ENCODE measurements around the gene TSBP1. TPM values are rescaled to one million over a fixed set of nuclear protein-coding genes. Genes with fewer than 3 reads are reported as not detected.
A peak's percentile ranks its signal among the peaks of the same experiment; 100 is the strongest.

The TSBP1 gene, protein sequence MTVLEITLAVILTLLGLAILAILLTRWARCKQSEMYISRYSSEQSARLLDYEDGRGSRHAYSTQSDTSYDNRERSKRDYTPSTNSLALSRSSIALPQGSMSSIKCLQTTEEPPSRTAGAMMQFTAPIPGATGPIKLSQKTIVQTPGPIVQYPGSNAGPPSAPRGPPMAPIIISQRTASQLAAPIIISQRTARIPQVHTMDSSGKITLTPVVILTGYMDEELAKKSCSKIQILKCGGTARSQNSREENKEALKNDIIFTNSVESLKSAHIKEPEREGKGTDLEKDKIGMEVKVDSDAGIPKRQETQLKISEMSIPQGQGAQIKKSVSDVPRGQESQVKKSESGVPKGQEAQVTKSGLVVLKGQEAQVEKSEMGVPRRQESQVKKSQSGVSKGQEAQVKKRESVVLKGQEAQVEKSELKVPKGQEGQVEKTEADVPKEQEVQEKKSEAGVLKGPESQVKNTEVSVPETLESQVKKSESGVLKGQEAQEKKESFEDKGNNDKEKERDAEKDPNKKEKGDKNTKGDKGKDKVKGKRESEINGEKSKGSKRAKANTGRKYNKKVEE
- total RNA-seq: not detected in 2 replicates

DNA sequence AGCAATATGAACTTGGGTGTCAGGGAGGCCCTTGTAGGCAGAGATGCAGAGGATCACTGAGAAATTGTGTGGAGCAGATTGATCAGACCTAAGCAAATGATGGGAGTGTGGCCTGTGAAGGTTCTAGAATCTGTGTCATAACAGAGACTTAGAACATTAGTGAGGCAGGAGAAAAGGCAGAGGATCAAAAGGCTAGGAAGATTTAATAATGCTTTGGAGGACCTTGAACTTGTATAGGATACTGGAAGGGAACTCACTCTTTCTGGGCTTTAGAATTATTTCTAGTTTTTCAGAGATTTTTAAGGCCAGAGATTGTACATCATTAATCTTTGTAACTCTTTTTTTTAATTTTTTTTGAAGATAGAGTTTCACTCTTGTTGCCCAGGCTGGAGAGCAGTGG, at the start of gene TSBP1:
Gene TSBP1 (minus strand): TSS at position 101 of the 400 bp plus-strand sequence. CDS start 197 bp downstream, outside the sequence.
- no peak within 1 kb of the TSS for H3K4me3 ChIP-seq (ENCODE audit: low read depth, low read length)
- TF ChIP-seq, protein P1, sequence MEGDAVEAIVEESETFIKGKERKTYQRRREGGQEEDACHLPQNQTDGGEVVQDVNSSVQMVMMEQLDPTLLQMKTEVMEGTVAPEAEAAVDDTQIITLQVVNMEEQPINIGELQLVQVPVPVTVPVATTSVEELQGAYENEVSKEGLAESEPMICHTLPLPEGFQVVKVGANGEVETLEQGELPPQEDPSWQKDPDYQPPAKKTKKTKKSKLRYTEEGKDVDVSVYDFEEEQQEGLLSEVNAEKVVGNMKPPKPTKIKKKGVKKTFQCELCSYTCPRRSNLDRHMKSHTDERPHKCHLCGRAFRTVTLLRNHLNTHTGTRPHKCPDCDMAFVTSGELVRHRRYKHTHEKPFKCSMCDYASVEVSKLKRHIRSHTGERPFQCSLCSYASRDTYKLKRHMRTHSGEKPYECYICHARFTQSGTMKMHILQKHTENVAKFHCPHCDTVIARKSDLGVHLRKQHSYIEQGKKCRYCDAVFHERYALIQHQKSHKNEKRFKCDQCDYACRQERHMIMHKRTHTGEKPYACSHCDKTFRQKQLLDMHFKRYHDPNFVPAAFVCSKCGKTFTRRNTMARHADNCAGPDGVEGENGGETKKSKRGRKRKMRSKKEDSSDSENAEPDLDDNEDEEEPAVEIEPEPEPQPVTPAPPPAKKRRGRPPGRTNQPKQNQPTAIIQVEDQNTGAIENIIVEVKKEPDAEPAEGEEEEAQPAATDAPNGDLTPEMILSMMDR (conservative IDR thresholded peaks at IDR 0.05; ENCODE audit: low read depth, low read length): no peak
- DNase-seq (ENCODE audit: low read depth): no peak

GRCh38 chr6:32416036-32416435, 44.3 kb upstream of the TSBP1 start:
- TF ChIP-seq, protein P1 (conservative IDR thresholded peaks at IDR 0.05; ENCODE audit: low read depth, low read length): no peak
- DNase-seq (ENCODE audit: low read depth): no peak
- H3K4me3 ChIP-seq (ENCODE audit: low read depth, low read length): no peak overlapping the region

DNA sequence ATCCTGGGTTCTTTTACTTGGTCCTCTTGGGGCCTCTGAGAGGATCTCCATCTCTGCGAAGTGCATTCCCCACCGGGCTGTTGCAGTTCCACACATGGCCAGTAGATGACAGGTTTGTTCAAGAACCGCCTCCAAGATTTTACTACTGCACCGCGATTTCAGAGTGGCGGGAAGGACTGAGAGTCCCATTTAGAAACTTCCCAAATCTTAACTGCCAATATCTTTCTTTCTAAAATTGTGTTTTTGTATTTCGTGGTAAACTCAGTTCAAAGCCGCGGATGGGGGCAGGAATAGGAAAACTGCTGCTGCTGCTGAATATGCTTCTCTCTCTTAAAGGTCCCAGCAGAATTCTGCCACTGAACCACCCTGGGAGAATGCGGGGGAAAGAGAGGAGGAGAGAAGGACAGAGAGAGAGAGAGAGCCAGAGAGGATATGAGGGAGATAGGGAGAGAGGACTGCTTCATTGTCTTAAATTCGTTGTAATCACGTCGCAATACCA, 43.9 kb upstream of the TSBP1 start:
- no peak overlapping the region for H3K4me3 ChIP-seq (ENCODE audit: low read depth, low read length)
- DNase-seq (ENCODE audit: low read depth): no peak
- TF ChIP-seq, protein P1 (conservative IDR thresholded peaks at IDR 0.05; ENCODE audit: low read depth, low read length): peak; percentile 99

DNA sequence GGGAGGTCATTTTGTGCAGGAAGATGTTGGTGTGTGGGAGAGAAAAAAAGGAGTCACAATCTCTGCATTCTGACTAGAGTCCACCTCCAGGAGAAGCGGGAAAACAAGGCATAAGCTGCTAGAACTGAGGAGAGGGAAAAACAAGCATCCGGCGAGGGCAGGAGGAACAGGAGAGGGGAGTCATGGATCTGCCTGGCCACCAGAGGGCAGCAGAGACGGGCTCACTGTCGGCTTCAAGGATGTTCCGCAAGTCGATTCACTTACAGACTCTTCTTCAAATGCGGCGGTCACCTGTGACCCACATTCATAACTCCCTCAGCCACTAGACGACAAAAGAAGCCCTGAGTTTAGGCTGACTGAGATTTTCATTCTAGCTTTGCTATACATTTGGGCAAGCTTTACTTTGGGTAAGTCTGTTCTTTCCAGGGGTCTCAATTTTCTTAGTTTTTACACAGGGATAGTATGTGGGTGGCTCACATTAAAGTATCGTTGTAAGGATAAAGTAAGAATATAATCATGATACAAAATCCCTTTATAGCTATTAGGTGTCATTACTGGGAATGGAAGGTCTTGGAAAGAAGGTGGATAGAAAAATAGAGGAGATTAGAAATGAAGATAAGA, 41.8 kb upstream of the TSBP1 start:
- no peak overlapping the region for H3K4me3 ChIP-seq (ENCODE audit: low read depth, low read length)
- TF ChIP-seq, protein P1 (conservative IDR thresholded peaks at IDR 0.05; ENCODE audit: low read depth, low read length): peak; percentile 91

GRCh38 chr6:32411566-32412327, 40.0 kb upstream of the TSBP1 start:
- no peak for DNase-seq (ENCODE audit: low read depth)
- TF ChIP-seq, protein P1 (conservative IDR thresholded peaks at IDR 0.05; ENCODE audit: low read depth, low read length): no peak
- no peak overlapping the region for H3K4me3 ChIP-seq (ENCODE audit: low read depth, low read length)

More for the DNA sequence above, 41.8 kb upstream of the TSBP1 start:
- DNase-seq (ENCODE audit: low read depth): no peak

DNA sequence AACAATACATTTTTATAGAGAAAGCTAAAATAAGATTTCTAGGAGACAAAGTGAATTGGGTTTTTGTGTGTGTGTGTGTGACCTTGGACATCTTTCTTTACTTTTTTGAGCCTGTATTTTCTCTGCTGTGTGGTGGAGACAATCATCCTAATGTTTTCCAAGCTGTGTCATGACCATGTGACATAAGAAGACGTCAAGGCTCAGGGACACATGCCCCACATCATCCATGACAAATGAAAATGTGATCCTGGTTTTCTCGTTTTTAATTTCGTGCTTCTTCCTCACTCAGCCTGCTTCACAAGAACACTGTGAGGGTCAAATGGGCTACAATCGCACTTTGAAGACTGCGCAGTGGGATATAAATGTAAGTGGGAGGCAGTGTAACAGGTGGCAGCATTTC, 39.2 kb upstream of the TSBP1 start:
- no peak overlapping the region for H3K4me3 ChIP-seq (ENCODE audit: low read depth, low read length)
- DNase-seq (ENCODE audit: low read depth): no peak
- TF ChIP-seq, protein P1 (conservative IDR thresholded peaks at IDR 0.05; ENCODE audit: low read depth, low read length): no peak
